Measurements from ENCODE around the gene BRD9.
"Not testable (repeated sequence)": the region's sequence is repeated elsewhere in the genome, so short reads cannot be mapped to it uniquely, and the experiment has no call there.

BRD9 gene

GRCh38 chr5:902129-902916 is 9.7 kb upstream of the BRD9 start:
- DNase-seq (ENCODE audit: low spot score) = no peak

- no peak for DNase-seq (ENCODE audit: low spot score)
These were observed 8.2 kb upstream of the BRD9 start for GRCh38 chr5:900781-901180.

GRCh38 chr5:893711-894110 is 1.1 kb upstream of the BRD9 start:
- no peak for DNase-seq (ENCODE audit: low spot score)

DNA sequence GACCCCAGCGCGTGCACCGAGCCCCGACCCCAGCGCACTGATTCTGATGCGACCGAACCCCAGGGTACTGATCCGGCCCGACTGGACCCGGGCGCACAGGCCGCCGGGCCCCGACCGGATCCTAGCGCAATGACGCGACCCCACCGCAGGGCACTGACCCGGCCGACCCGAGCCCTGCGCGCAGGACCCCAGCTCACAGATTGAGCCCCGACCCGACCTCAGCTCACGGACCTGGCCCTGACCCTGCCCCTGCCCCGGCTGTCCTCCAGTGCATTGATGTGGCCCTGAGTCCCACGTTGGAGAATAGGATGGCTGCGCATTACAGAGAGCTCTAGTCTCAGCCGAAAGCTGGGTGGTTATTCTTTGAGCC is 521 bp upstream of the BRD9 start:
- peak; percentile 65 for DNase-seq (ENCODE audit: low spot score)

DNA sequence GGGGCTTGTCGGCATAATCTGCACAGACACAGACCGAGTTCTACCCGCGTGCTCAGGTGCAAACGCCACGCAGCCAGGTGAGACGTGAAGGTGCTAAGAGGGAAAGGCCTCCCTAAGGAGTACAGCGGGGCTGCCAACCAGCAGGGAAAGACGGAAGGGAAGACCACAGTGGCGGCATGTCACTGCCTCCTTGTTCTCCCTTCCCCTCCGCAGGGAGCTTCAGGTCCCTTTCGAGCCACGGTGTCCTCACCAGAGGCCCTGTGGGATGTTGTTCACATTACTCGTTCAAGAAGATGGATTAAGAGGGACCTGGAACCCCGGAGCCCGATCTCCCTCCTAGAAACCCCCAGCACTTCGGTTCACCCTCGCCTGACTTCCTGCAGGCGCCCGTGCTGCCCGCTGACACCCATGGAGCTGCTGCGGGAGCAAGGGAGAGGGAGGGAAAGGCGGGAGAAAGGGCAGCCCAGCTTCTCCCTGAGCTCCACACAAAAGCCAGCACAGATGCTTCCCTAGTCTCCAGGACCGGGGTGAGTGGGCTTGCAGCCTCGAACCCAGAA is 686 bp downstream of the BRD9 start:
- DNase-seq (ENCODE audit: low spot score) = no peak

DNA sequence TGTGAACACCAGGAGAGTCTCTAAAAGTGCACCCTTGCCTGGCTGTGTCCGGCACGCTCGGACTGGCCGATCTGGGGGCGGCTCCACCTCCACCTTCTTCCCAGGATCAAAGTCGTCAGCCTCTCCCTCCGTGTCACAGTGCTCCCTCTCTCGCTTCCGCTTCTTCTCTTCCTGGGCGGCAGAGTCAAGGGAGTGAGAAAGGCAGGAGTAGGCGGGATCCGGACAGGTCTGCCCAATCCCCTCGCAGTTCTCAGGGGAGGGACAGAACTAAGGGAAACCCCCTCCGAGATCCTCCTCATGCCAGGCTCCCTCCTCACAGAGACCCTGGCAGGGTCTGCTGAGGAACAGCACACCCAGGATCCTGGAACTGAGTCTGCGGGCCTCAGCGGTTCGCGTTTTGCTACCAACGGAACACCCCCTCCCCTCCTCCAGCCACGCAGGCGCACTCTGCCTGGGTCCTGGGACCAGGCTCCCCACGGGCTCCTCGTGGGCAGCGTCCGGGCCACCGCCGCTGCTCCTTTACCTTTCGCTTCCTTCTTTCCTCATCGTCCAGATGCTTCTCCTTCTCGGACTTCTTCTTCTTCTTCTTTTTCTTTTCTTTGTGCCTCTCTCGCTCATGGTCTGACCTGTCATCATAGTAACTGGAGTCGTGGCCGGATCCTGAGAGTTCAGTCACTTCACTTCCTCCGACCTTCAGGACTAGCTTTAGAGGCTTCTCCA is 1.3 kb downstream of the BRD9 start:
- DNase-seq (ENCODE audit: low spot score) = no peak

DNA sequence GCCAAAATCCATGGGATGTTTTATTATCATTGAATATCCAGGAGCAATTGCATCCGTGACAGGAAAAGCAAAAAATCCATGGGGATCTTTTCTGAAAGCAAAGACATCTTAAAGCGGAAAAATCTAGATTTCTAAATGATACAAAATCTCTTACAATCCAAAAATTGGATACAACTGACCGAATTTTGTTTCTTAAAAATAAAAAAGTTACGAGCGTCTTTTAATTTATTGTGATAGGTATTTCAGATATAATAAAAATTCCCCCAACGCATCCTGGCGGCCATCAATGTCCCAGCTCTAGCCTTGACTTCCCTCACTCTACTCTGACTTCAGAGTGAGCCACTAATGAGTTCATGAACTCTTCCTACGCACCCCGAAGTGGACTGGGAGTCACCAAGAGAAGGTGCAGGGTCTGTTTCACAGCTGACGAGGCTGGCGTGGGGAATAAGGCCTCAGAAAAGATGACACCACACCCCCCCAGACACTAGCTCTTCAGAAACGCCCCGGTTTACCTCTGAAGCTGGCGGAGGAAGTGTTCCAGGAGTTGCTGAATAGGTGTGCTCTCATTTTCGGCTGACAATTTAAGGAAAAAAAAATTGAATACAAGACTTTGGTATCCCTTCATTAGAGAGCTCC is 3.4 kb downstream of the BRD9 start:
- no peak for DNase-seq (ENCODE audit: low spot score)

- no peak for DNase-seq (ENCODE audit: low spot score)
These were observed 4.0 kb downstream of the BRD9 start for GRCh38 chr5:888638-889035.

- DNase-seq (ENCODE audit: low spot score) = no peak
These were observed 4.5 kb downstream of the BRD9 start for GRCh38 chr5:887947-888637.

GRCh38 chr5:886716-887325 is 5.8 kb downstream of the BRD9 start:
- no peak for DNase-seq (ENCODE audit: low spot score)

GRCh38 chr5:886036-886435 is 6.6 kb downstream of the BRD9 start:
- DNase-seq (ENCODE audit: low spot score) = no peak

GRCh38 chr5:885529-885928 is 7.1 kb downstream of the BRD9 start:
- DNase-seq (ENCODE audit: low spot score) = no peak

GRCh38 chr5:885127-885442 is 7.5 kb downstream of the BRD9 start:
- DNase-seq (ENCODE audit: low spot score) = no peak

- DNase-seq (ENCODE audit: low spot score) = no peak
These were observed 8.1 kb downstream of the BRD9 start for GRCh38 chr5:884345-885126.

DNA sequence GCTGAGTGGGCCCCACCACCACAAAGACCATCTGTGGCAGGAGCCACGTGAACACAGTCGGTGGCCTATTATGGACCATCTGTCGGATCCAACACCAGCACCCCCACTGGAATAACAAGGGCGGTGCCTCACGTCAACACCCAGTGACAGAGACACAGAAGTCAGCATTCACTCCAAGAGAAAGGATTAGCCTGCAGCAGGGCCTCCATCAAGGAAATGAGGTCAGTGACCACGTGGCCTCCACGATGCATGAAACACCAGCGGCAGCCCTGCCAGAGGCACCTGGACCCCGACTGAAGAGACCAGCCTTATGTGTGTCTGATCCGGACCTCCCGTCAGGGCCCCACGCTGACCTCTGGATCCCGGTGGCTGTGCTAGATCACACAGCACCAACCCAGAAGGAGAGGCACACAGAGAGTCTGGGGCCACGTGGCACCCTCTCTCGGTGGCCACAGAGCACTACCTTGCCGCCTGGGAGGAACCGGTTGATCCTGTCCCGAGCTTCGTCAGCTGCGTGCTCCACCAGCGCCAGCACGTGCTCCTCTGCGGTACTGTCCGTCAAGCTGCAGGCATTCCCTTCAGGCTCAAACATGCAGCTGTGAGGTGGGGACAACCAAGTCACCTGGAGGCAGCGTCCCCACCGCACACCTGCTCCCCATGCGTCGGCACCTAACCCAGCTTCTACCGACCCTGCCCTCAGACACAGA is 9.0 kb downstream of the BRD9 start:
- DNase-seq (ENCODE audit: low spot score) = no peak

GRCh38 chr5:882253-883183 is 10.1 kb downstream of the BRD9 start:
- no peak for DNase-seq (ENCODE audit: low spot score)

- DNase-seq (ENCODE audit: low spot score) = no peak
These were observed 11.1 kb downstream of the BRD9 start for GRCh38 chr5:881551-881935.

DNA sequence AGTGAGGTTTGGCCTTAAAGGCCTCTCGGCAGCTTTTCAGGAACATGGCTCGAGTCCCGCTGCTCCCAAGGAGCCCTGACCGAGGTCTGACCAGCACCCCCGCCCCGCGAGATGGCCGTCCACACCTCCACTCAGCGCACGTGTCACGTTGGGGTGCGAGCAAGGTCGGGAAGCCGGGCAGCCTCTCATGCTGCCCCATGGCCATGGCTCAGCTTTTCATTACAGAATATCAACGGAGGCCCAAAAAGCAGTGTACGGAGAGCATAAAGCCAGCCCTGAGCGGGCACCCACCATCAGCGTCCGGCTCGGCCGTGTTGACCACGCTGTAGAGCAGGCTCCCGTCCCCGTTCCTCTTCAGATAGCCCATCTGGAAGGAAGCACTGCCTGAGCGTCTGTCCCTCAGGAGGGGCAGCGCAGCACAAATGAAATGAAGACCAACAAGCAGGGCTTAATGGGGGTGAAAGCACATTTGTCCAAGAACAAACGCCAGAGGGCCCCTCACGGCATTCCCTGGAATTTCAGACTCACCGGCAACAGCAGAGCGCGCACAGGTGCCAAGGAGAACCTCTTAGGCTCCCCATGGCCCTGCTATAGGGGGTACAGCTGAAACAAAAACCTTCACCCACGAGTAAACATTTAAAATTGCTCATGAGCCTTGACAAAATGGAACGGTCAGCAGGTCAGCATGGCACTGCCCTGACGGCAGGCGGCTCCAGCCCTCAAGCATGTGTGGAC is 11.6 kb downstream of the BRD9 start:
- no peak for DNase-seq (ENCODE audit: low spot score)

GRCh38 chr5:878677-879076 is 13.9 kb downstream of the BRD9 start:
- not testable (repeated sequence) for DNase-seq (ENCODE audit: low spot score)
